Peyer's patch (tissue), 4 donors: ENCODE measurements around the gene ATP13A3. TPM values are rescaled to one million over a fixed set of nuclear protein-coding genes. Genes with fewer than 3 reads are reported as not detected.

Source experiments
- DNase-seq, 3 donors: peaks; one replicate each; pipeline ENCODE4 v3.0.0-alpha.2; 2017 to 2019
- H3K27ac ChIP-seq, 4 donors: fragments of 200-600 bp; sonication (generic); one replicate each; pipeline ENCODE4 v1.5.1; 2016 to 2019
- H3K27me3 ChIP-seq, 2 donors: fragments of 200-600 bp; sonication (generic); one replicate each; pipeline ENCODE4 v1.5.1; 2019
- H3K36me3 ChIP-seq, 3 donors: fragments of 200-600 bp; sonication (generic); one replicate each; pipeline ENCODE4 v1.5.1; 2016 to 2019
- H3K4me1 ChIP-seq, 4 donors: fragments of 200-600 bp; sonication (generic); one replicate each; pipeline ENCODE4 v1.5.1; 2016 to 2019
- H3K4me3 ChIP-seq, 4 donors: fragments of 200-600 bp; sonication (generic); 1 replicate in 3 of 4; 2 replicates in 1 of 4; pipeline ENCODE4 v1.5.1; 2016 to 2019; ENCODE audit warnings: mild to moderate bottlenecking in 1 of 4
- H3K9me3 ChIP-seq, 4 donors: fragments of 200-600 bp; sonication (generic); one replicate each; pipeline ENCODE4 v1.5.1; 2016 to 2019; ENCODE audit warnings: mild to moderate bottlenecking in 1 of 4
- CTCF ChIP-seq, 6 experiments: fragments of 450-650 bp in 4 of 6; fragments of 200-600 bp in 2 of 6; sonication (generic) in 1 of 6; IDR thresholded peaks; one replicate each; pipeline ENCODE4 v1.5.1; 2017 to 2019; ENCODE audit warnings: antibody characterized with exemption in 6 of 6, mild to moderate bottlenecking in 3 of 6, moderate library complexity in 1 of 6
- POLR2A ChIP-seq, 2 donors: fragments of 450-650 bp; IDR thresholded peaks; one replicate each; pipeline ENCODE4 v1.5.1; 2017; ENCODE audit warnings: antibody characterized with exemption in 2 of 2, mild to moderate bottlenecking in 2 of 2, moderate library complexity in 2 of 2
- total RNA-seq, 4 donors: library from RNA; depleted of rRNA; stranded (reverse); fragments of >200 nt; gene quantifications; one replicate each; pipeline ENCODE4 v1.1.0, GENCODE V29; 2016

ATP13A3 gene
- total RNA-seq, 4 donors from 2014 or later = 54.3 to 67.2 (median 58.2) TPM

GRCh38 chr3:194374935-194375334, 111.9 kb downstream of the ATP13A3 start:
- Histone ChIP-seq H3K27me3 (no peaks in the 10 kb centered on the region), H3K9me3 (no peaks in the 10 kb centered on the region), H3K4me1 (no peaks in the 10 kb centered on the region), H3K27ac (no peak overlapping the region), H3K36me3 (no peaks in the 10 kb centered on the region), H3K4me3 (no peak overlapping the region)
- TF ChIP-seq POLR2A (IDR thresholded peaks at IDR 0.05) = no peak
- TF ChIP-seq CTCF (IDR thresholded peaks at IDR 0.05) = no peak
- no peak for DNase-seq

GRCh38 chr3:194373899-194374298, 112.9 kb downstream of the ATP13A3 start:
- TF ChIP-seq CTCF (IDR thresholded peaks at IDR 0.05) = no peak
- TF ChIP-seq POLR2A (IDR thresholded peaks at IDR 0.05) = no peak
- Histone ChIP-seq H3K4me3 (no peak overlapping the region), H3K27ac (no peak overlapping the region), H3K36me3 (no peaks in the 10 kb centered on the region), H3K4me1 (no peaks in the 10 kb centered on the region), H3K9me3 (no peaks in the 10 kb centered on the region), H3K27me3 (no peaks in the 10 kb centered on the region)
- DNase-seq = no peak

- H3K4me3 ChIP-seq = no peak overlapping the region
- H3K27ac ChIP-seq = no peak overlapping the region
- no peak for DNase-seq
- no peaks in the 10 kb centered on the region for H3K27me3 ChIP-seq
- H3K9me3 ChIP-seq = no peaks in the 10 kb centered on the region
- no peaks in the 10 kb centered on the region for H3K36me3 ChIP-seq
- H3K4me1 ChIP-seq = no peaks in the 10 kb centered on the region
- TF ChIP-seq CTCF (IDR thresholded peaks at IDR 0.05) (no peak), POLR2A (IDR thresholded peaks at IDR 0.05) (no peak)
Observed at GRCh38 chr3:194373028-194373427, 113.8 kb downstream of the ATP13A3 start.

GRCh38 chr3:194370753-194371152, 116.0 kb downstream of the ATP13A3 start:
- Histone ChIP-seq H3K4me3 (no peak overlapping the region), H3K36me3 (no peaks in the 10 kb centered on the region), H3K27me3 (no peaks in the 10 kb centered on the region), H3K27ac (no peak overlapping the region), H3K9me3 (no peaks in the 10 kb centered on the region), H3K4me1 (no peaks in the 10 kb centered on the region)
- DNase-seq = no peak
- TF ChIP-seq POLR2A (IDR thresholded peaks at IDR 0.05) = no peak
- no peak for TF ChIP-seq CTCF (IDR thresholded peaks at IDR 0.05)

- H3K9me3 ChIP-seq = no peaks in the 10 kb centered on the region
- no peak for TF ChIP-seq CTCF (IDR thresholded peaks at IDR 0.05)
- no peak for TF ChIP-seq POLR2A (IDR thresholded peaks at IDR 0.05)
- H3K27ac ChIP-seq = no peak within 1 kb of the TSS
- H3K36me3 ChIP-seq = no peaks in the 10 kb centered on the region
- no peak for DNase-seq
- H3K4me1 ChIP-seq = no peaks in the 10 kb centered on the region
- H3K4me3 ChIP-seq = no peak within 1 kb of the TSS
- no peaks in the 10 kb centered on the region for H3K27me3 ChIP-seq
Observed at GRCh38 chr3:194369522-194370279, 117.1 kb downstream of the ATP13A3 start, which contains the start of gene LRRC15. LRRC15 (minus strand) TSS chr3:194369743; CDS start chr3:194361043, 8,700 bp downstream.
